ENCODE data around the gene EGLN1.
"Not testable (repeated sequence)": the region's sequence is repeated elsewhere in the genome, so short reads cannot be mapped to it uniquely, and the experiment has no call there.

Gene EGLN1

DNA sequence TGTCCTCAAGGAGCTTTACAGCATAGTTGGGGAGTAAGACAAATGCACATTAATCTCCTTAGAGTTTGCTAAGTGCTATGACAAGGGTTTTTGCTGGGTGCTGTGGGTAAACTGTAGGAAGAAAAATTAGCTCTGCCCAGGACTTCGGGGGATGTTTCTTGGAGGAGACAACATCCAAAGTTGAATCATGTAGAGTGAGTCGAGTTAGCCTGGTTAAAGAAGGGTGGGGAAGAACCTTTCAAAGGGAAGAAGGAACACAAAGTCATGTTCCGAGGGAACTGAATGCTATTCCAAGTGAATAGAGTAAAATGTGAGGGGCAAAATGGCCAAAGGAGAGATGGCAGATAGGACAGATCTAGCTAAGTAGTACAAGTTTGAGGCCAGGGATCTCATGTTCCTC lies 66.9 kb downstream of the EGLN1 start:
- TF ChIP-seq, protein P1, sequence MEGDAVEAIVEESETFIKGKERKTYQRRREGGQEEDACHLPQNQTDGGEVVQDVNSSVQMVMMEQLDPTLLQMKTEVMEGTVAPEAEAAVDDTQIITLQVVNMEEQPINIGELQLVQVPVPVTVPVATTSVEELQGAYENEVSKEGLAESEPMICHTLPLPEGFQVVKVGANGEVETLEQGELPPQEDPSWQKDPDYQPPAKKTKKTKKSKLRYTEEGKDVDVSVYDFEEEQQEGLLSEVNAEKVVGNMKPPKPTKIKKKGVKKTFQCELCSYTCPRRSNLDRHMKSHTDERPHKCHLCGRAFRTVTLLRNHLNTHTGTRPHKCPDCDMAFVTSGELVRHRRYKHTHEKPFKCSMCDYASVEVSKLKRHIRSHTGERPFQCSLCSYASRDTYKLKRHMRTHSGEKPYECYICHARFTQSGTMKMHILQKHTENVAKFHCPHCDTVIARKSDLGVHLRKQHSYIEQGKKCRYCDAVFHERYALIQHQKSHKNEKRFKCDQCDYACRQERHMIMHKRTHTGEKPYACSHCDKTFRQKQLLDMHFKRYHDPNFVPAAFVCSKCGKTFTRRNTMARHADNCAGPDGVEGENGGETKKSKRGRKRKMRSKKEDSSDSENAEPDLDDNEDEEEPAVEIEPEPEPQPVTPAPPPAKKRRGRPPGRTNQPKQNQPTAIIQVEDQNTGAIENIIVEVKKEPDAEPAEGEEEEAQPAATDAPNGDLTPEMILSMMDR (IDR thresholded peaks at IDR 0.05; ENCODE audit: low read depth, low read length, missing control alignments) = no peak
- DNase-seq (ENCODE audit: low read depth) = no peak
- in situ Hi-C loops (cut with HindIII; ENCODE audit: low sequenced_read_pairs) = loop anchor here (25.0 kb wide), 1 partner anchor 232 kb away; no protein-coding TSS in a partner anchor
- H3K4me3 ChIP-seq (ENCODE audit: low read depth, low read length) = no peak overlapping the region

DNA sequence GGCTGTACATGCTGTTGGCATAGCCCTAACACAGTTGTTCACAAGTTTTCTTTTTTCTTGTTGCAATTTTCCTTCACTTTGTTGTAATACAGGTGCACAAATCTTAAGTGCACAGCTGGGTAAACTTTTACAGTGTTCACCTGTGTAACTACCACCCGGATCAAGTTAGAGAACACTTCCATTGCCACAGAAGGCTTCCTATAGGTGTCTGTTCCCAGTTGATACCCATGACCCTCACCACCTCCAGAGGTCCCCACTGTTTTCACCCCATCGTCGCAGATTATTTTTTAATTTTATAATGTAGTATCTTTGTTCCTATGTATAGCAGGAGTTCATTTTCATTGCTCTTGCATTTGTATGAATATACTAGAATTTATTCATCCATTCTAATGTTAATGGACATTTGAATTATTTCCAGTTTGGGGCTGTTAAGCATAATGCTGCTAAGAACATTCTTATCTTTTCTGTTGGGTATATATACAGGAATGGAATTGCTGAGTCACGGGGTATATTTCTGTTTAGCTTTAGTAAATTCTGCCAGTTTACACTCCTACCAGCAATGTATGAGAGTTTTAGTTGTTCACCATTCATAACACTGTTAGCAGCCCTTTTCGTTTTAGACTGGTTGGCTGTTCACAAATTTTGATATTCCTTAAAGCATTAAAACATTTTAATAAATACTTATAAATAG lies 67.6 kb downstream of the EGLN1 start:
- in situ Hi-C loops (cut with HindIII; ENCODE audit: low sequenced_read_pairs) = loop anchor here (25.0 kb wide), 1 partner anchor 233 kb away; no protein-coding TSS in a partner anchor

DNA sequence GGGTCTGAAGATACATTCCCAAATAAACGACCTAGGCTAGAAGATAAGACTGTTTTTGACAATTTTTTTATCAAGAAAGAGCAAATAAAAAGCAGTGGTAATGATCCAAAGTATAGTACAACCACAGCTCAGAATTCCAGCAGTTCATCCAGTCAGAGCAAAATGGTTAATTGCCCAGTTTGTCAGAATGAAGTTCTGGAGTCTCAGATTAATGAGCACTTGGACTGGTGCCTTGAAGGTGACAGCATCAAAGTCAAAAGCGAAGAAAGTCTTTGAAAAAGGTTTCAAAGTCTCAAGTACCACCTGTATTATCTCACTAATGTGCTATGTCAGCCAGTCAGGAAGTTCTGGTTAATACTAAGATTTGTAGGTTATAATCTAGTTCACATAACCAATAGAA lies 69.0 kb downstream of the EGLN1 start:
- no peak overlapping the region for H3K4me3 ChIP-seq (ENCODE audit: low read depth, low read length)
- in situ Hi-C loops (cut with HindIII; ENCODE audit: low sequenced_read_pairs) = loop anchor here (25.0 kb wide), 1 partner anchor 234 kb away; no protein-coding TSS in a partner anchor
- no peak for DNase-seq (ENCODE audit: low read depth)
- TF ChIP-seq, protein P1 (IDR thresholded peaks at IDR 0.05; ENCODE audit: low read depth, low read length, missing control alignments) = no peak

More for the DNA sequence above, 67.6 kb downstream of the EGLN1 start:
- no peak overlapping the region for H3K4me3 ChIP-seq (ENCODE audit: low read depth, low read length)
- TF ChIP-seq, protein P1 (IDR thresholded peaks at IDR 0.05; ENCODE audit: low read depth, low read length, missing control alignments) = no peak
- DNase-seq (ENCODE audit: low read depth) = no peak

DNA sequence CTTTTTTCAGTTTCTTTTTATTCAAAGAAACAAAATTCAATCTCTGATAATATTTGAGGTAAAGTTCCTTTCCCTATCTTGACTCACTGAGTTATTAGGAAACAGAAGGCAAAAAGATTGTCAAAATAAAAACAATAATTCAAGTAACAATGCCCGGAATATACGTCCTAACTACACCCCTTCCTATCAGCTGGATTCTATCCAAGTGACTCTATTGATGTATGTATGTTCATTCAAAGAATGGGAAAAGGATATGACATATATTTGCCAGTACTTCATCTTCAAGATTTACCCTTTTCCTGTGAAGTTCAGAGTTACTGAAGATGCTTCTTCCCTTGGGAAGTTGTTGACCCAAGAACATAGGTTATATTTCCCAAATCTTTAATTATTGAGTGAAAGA lies 70.3 kb downstream of the EGLN1 start:
- no peak for DNase-seq (ENCODE audit: low read depth)
- TF ChIP-seq, protein P1 (IDR thresholded peaks at IDR 0.05; ENCODE audit: low read depth, low read length, missing control alignments) = no peak
- no peak overlapping the region for H3K4me3 ChIP-seq (ENCODE audit: low read depth, low read length)
- in situ Hi-C loops (cut with HindIII; ENCODE audit: low sequenced_read_pairs) = loop anchor here (25.0 kb wide), 1 partner anchor 235 kb away; no protein-coding TSS in a partner anchor

DNA sequence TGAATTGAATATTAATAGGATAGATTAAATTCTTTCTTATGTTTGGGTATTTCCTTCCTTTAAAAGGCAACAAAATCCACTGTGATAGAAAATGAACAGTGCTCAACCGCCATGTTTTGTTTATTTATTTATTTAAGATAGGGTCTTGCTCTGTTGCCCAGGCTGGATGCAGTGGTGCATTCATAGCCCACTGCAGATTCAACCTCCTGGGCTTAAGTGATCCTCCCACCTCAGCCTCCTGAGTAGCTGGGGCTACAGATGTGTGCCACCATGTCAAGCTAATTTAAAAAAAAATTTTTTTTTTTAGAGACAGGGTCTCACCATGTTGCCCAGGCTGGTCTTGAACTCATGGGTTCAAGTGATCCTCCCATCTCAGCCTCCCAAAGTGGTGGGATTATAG lies 73.2 kb downstream of the EGLN1 start:
- H3K4me3 ChIP-seq (ENCODE audit: low read depth, low read length); in situ Hi-C loops (cut with HindIII; ENCODE audit: low sequenced_read_pairs); DNase-seq (ENCODE audit: low read depth): not testable (repeated sequence)

DNA sequence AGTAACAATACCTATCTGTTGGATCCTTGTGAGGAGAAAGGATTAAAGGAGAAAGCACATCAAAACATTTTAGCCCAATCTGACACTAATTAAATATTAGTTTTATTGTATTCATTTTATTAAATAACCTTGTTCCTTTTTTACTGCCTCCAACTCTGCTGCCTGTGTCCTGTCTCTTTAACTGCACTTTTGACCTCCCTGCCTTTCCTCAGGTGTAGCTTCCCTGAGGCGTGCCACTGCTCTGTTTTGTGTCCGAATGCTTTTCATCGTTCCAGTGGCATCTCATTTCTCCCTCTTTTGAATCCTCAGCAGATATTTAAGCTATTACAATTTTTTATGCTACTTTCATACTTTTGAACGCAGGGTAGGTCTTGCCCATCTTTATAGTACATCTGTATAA lies 73.6 kb downstream of the EGLN1 start:
- in situ Hi-C loops (cut with HindIII; ENCODE audit: low sequenced_read_pairs) = no loop called here
- TF ChIP-seq, protein P1 (IDR thresholded peaks at IDR 0.05; ENCODE audit: low read depth, low read length, missing control alignments) = no peak
- no peak overlapping the region for H3K4me3 ChIP-seq (ENCODE audit: low read depth, low read length)
- DNase-seq (ENCODE audit: low read depth) = no peak

DNA sequence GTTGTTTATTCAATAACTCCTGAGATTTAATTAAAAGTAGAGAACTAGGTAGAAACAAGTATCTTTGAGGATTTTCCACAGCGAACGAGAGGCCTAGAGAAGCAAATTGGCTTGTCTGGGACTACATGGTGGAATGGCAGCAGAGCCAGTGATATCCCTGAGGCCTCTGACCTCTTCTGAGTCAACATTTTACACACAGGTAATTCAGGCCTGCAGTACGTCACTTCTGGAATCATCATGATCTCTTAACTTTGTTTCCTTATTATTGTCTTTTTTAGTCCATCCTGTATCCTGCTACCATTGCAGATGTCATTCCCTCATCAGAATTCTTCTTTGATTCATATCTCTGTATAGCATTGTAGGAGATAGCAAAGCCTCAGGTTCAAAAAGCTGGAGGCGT lies 74.1 kb downstream of the EGLN1 start:
- TF ChIP-seq, protein P1 (IDR thresholded peaks at IDR 0.05; ENCODE audit: low read depth, low read length, missing control alignments) = no peak
- no peak overlapping the region for H3K4me3 ChIP-seq (ENCODE audit: low read depth, low read length)
- DNase-seq (ENCODE audit: low read depth) = no peak
- in situ Hi-C loops (cut with HindIII; ENCODE audit: low sequenced_read_pairs) = no loop called here
